Limb (tissue), 2 donors: ENCODE measurements around the gene HINT1.
"Not testable (repeated sequence)": the region's sequence is repeated elsewhere in the genome, so short reads cannot be mapped to it uniquely, and the experiment has no call there.

Source experiments
- DNase-seq, 2 donors: peaks; one replicate each; pipeline ENCODE4 v3.0.0-alpha.2; 2016; ENCODE audit errors: extremely low spot score in 2 of 2

Gene HINT1

GRCh38 chr5:131170540-131171275, 5.7 kb upstream of the HINT1 start, which contains the start of gene LYRM7:
TSS of gene LYRM7 (plus strand) at chr5:131170944. CDS start at chr5:131171021, 77 bp downstream.
- peak; percentile 94 to 100 for DNase-seq

- DNase-seq = no peak
Observed at GRCh38 chr5:131169810-131170539, 4.9 kb upstream of the HINT1 start.

- DNase-seq = no peak
Observed at GRCh38 chr5:131167615-131168014, 2.6 kb upstream of the HINT1 start.

- peak; percentile 52 to 83 for DNase-seq
Observed at GRCh38 chr5:131164191-131165118, 601 bp downstream of the HINT1 start.

GRCh38 chr5:131163276-131164119, 1.6 kb downstream of the HINT1 start:
- no peak for DNase-seq

- no peak for DNase-seq
Observed at GRCh38 chr5:131160134-131160533, 4.9 kb downstream of the HINT1 start.

- DNase-seq = no peak
Observed at GRCh38 chr5:131156957-131157356, 8.1 kb downstream of the HINT1 start.

GRCh38 chr5:131156385-131156784, 8.7 kb downstream of the HINT1 start:
- DNase-seq = no peak

GRCh38 chr5:131151216-131151615, 13.8 kb downstream of the HINT1 start:
- DNase-seq = no peak

- DNase-seq = no peak
Observed at GRCh38 chr5:131150408-131150807, 14.6 kb downstream of the HINT1 start.

GRCh38 chr5:131148835-131149234, 16.2 kb downstream of the HINT1 start:
- DNase-seq = no peak

- DNase-seq = no peak
Observed at GRCh38 chr5:131147258-131147657, 17.8 kb downstream of the HINT1 start.

- no peak for DNase-seq
Observed at GRCh38 chr5:131142970-131143617, 22.0 kb downstream of the HINT1 start.

- DNase-seq = no peak
Observed at GRCh38 chr5:131139321-131139720, 25.7 kb downstream of the HINT1 start.

GRCh38 chr5:131138406-131138805, 26.6 kb downstream of the HINT1 start:
- not testable (repeated sequence) for DNase-seq

- not testable (repeated sequence) for DNase-seq
Observed at GRCh38 chr5:131133091-131133490, 32.0 kb downstream of the HINT1 start.

- no peak for DNase-seq
Observed at GRCh38 chr5:131129306-131129705, 35.8 kb downstream of the HINT1 start.

- not testable (repeated sequence) for DNase-seq
Observed at GRCh38 chr5:131127244-131127643, 37.8 kb downstream of the HINT1 start.

- DNase-seq = no peak
Observed at GRCh38 chr5:131114754-131115153, 50.3 kb downstream of the HINT1 start.

- DNase-seq = no peak
Observed at GRCh38 chr5:131112424-131112823, 52.6 kb downstream of the HINT1 start.
